ENCODE measurements around the gene PIK3R3.

Gene PIK3R3

DNA sequence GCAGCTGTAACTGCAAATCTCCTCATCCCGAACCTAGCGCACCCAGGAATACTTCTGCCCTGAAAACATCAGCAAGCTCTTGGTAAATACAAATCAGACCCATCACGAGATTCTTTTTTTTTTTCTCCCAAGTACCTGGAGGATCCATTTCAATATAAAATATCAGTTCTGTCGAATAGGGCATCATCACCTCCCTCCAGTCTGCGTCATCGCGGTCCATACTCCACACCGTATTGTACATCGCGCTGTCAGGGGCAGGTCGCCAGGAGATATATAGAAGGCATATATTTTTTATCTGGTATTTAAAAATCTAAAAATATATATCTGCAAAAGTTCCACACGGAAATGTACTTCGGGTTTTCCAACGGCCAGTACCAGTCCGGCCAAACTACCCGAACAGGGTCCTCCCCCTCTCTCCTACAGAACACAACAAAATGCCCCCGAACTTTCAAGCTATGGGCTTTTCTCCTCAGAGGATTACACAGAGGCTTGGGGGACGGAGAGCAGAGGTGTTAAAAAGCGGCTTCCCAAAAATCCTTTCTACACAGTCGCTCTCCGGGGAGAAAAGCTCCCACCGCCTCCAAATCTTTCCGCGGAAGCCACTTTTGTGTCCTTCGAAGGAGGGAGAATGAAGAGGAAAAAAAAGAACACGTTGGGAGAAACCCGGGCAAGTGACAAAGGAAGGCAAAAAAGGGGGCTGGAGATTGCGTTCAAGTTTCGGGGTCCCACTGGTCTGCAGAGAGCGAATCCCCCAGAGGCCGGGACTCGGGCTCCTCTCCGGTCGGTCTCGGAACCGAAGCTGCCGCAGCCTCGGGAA, 509 bp downstream of the PIK3R3 start:
- H3K36me3 ChIP-seq (ENCODE audit: control insufficient read depth, insufficient read depth, low read length) = no peaks in the 10 kb centered on the region
- no peak for DNase-seq (ENCODE audit: low read depth, low spot score)
- peaks cover 2% of the 10 kb centered on the region; the same call in 1 of the 2 replicates for H3K4me1 ChIP-seq (ENCODE audit: control insufficient read depth, insufficient read depth, low read length)
- no CpG with 5 or more reads among the region's 38 CpGs for WGBS (ENCODE audit: insufficient coverage, insufficient read length)
- H3K4me3 ChIP-seq (ENCODE audit: low read length) = peak overlapping the region; percentile 29; the same call in 1 of the 2 replicates
- no peaks in the 10 kb centered on the region for H3K9me3 ChIP-seq (ENCODE audit: control insufficient read depth, insufficient read depth, low read length)
- H3K27me3 ChIP-seq (ENCODE audit: control insufficient read depth, insufficient read depth, low read length) = no peaks in the 10 kb centered on the region
- no peak overlapping the region for H3K27ac ChIP-seq (ENCODE audit: low read length)

- Histone ChIP-seq H3K4me3 (ENCODE audit: low read length) (peak overlapping the region; percentile 19; the same call in 1 of the 2 replicates), H3K4me1 (ENCODE audit: control insufficient read depth, insufficient read depth, low read length) (peaks cover 2% of the 10 kb centered on the region; the same call in 1 of the 2 replicates), H3K27ac (ENCODE audit: low read length) (no peak overlapping the region), H3K9me3 (ENCODE audit: control insufficient read depth, insufficient read depth, low read length) (no peaks in the 10 kb centered on the region), H3K27me3 (ENCODE audit: control insufficient read depth, insufficient read depth, low read length) (no peaks in the 10 kb centered on the region), H3K36me3 (ENCODE audit: control insufficient read depth, insufficient read depth, low read length) (no peaks in the 10 kb centered on the region)
- no CpG with 5 or more reads among the region's 10 CpGs for WGBS (ENCODE audit: insufficient coverage, insufficient read length)
- no peak for DNase-seq (ENCODE audit: low read depth, low spot score)
These were observed 1.3 kb downstream of the PIK3R3 start for GRCh38 chr1:46131093-46131492.

DNA sequence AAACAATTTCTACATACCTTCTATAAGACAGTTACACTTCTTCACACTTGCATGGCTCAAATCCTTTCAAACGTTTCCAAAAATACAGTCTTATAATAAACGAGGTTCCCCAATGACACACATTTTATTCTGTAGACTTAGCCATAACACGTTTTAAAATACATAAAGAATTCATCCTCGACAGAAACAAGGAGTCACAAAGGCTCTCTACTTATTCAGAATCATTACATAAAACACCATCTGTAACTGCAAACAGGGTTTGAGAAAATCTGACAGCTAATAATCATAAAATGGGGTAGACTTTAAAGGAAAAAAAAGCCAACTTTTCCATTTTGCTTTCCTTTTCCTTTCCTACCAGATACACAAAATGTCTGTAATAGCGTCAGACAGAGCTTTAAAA, 1.8 kb downstream of the PIK3R3 start:
- H3K4me3 ChIP-seq (ENCODE audit: low read length) = no peak overlapping the region
- no peak overlapping the region for H3K27ac ChIP-seq (ENCODE audit: low read length)
- DNase-seq (ENCODE audit: low read depth, low spot score) = no peak
- no peaks in the 10 kb centered on the region for H3K27me3 ChIP-seq (ENCODE audit: control insufficient read depth, insufficient read depth, low read length)
- WGBS (ENCODE audit: insufficient coverage, insufficient read length) = no CpG with 5 or more reads among the region's 5 CpGs
- no peaks in the 10 kb centered on the region for H3K36me3 ChIP-seq (ENCODE audit: control insufficient read depth, insufficient read depth, low read length)
- H3K4me1 ChIP-seq (ENCODE audit: control insufficient read depth, insufficient read depth, low read length) = peaks cover 2% of the 10 kb centered on the region; the same call in 1 of the 2 replicates
- H3K9me3 ChIP-seq (ENCODE audit: control insufficient read depth, insufficient read depth, low read length) = no peaks in the 10 kb centered on the region

DNA sequence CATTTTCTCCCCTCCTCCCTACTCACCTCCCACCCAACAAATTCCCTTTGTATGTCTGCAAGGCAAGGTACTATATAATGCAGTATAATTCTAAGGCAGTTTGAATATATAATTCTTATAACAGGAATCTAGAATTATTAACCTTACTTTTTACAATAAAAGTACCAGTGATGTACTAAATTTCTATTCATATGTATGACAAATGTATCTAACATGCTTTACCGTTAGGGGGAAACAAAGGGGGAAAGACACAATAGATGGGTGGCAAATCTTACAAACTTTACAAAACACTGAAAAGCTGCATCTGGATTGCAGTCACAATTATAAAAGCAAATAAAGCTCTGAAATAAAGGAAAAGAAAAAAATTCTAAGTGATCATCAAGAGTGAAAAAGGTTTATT, 2.3 kb downstream of the PIK3R3 start:
- Histone ChIP-seq H3K4me3 (ENCODE audit: low read length) (no peak overlapping the region), H3K36me3 (ENCODE audit: control insufficient read depth, insufficient read depth, low read length) (no peaks in the 10 kb centered on the region), H3K4me1 (ENCODE audit: control insufficient read depth, insufficient read depth, low read length) (peaks cover 2% of the 10 kb centered on the region; the same call in 1 of the 2 replicates), H3K9me3 (ENCODE audit: control insufficient read depth, insufficient read depth, low read length) (no peaks in the 10 kb centered on the region), H3K27ac (ENCODE audit: low read length) (no peak overlapping the region), H3K27me3 (ENCODE audit: control insufficient read depth, insufficient read depth, low read length) (no peaks in the 10 kb centered on the region)
- no peak for DNase-seq (ENCODE audit: low read depth, low spot score)
- whole genome bisulfite sequencing (ENCODE audit: insufficient coverage, insufficient read length) = no CpG with 5 or more reads among the region's 1 CpG

DNA sequence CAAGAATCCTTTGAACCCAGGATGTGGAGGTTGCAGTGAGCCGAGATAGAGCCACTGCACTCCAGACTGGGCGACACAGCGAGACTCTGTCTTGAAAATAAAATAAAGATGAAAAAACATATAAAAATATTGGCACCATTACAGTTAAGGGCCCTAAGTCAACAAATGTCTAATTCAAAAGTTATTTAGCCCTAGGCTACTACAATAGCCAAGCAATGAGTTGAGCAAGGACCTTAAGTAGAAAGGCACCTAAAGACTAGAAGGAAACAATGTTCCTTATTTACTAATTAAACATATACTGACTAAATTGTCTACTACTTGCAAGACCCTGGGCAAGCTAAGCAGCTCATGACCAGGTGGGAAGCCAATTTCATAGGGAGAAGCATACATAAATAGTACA, 4.1 kb downstream of the PIK3R3 start:
- no peak overlapping the region for H3K4me3 ChIP-seq (ENCODE audit: low read length)
- WGBS (ENCODE audit: insufficient coverage, insufficient read length) = no CpG with 5 or more reads among the region's 3 CpGs

DNA sequence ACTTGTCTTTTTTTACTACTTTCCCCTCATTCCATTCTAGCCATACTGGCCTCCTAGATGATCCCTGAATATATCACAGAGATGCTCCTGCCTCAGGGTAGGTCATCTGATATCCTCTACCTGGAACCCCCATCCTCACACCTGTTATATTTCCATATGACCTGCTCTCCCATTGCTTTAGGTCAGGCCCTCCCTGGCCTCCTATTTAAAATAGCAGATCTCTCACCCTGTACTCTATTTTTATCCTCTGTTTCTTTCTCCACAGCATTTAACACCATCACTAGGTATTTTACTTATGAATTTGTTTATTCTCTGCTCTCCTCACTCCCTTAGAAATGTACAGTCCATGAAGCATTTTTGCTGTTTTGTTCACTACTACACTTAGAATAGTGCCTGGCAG, 13.6 kb downstream of the PIK3R3 start:
- no peak overlapping the region for H3K4me3 ChIP-seq (ENCODE audit: low read length)
- no peaks in the 10 kb centered on the region for H3K4me1 ChIP-seq (ENCODE audit: control insufficient read depth, insufficient read depth, low read length)
- H3K27ac ChIP-seq (ENCODE audit: low read length) = no peak overlapping the region
- H3K36me3 ChIP-seq (ENCODE audit: control insufficient read depth, insufficient read depth, low read length) = no peaks in the 10 kb centered on the region
- no peaks in the 10 kb centered on the region for H3K27me3 ChIP-seq (ENCODE audit: control insufficient read depth, insufficient read depth, low read length)
- DNase-seq (ENCODE audit: low read depth, low spot score) = no peak
- no peaks in the 10 kb centered on the region for H3K9me3 ChIP-seq (ENCODE audit: control insufficient read depth, insufficient read depth, low read length)

More for the DNA sequence above, 4.1 kb downstream of the PIK3R3 start:
- H3K36me3 ChIP-seq (ENCODE audit: control insufficient read depth, insufficient read depth, low read length) = no peaks in the 10 kb centered on the region
- no peaks in the 10 kb centered on the region for H3K4me1 ChIP-seq (ENCODE audit: control insufficient read depth, insufficient read depth, low read length)
- no peaks in the 10 kb centered on the region for H3K9me3 ChIP-seq (ENCODE audit: control insufficient read depth, insufficient read depth, low read length)
- H3K27ac ChIP-seq (ENCODE audit: low read length) = no peak overlapping the region
- DNase-seq (ENCODE audit: low read depth, low spot score) = no peak
- no peaks in the 10 kb centered on the region for H3K27me3 ChIP-seq (ENCODE audit: control insufficient read depth, insufficient read depth, low read length)

- no CpG with 5 or more reads among the region's 5 CpGs for WGBS (ENCODE audit: insufficient coverage, insufficient read length)
- no peak for DNase-seq (ENCODE audit: low read depth, low spot score)
- H3K4me1 ChIP-seq (ENCODE audit: control insufficient read depth, insufficient read depth, low read length) = no peaks in the 10 kb centered on the region
- no peaks in the 10 kb centered on the region for H3K27me3 ChIP-seq (ENCODE audit: control insufficient read depth, insufficient read depth, low read length)
- no peaks in the 10 kb centered on the region for H3K9me3 ChIP-seq (ENCODE audit: control insufficient read depth, insufficient read depth, low read length)
- H3K27ac ChIP-seq (ENCODE audit: low read length) = no peak overlapping the region
- H3K36me3 ChIP-seq (ENCODE audit: control insufficient read depth, insufficient read depth, low read length) = no peaks in the 10 kb centered on the region
- no peak overlapping the region for H3K4me3 ChIP-seq (ENCODE audit: low read length)
These were observed 14.5 kb downstream of the PIK3R3 start for GRCh38 chr1:46117810-46118494.

DNA sequence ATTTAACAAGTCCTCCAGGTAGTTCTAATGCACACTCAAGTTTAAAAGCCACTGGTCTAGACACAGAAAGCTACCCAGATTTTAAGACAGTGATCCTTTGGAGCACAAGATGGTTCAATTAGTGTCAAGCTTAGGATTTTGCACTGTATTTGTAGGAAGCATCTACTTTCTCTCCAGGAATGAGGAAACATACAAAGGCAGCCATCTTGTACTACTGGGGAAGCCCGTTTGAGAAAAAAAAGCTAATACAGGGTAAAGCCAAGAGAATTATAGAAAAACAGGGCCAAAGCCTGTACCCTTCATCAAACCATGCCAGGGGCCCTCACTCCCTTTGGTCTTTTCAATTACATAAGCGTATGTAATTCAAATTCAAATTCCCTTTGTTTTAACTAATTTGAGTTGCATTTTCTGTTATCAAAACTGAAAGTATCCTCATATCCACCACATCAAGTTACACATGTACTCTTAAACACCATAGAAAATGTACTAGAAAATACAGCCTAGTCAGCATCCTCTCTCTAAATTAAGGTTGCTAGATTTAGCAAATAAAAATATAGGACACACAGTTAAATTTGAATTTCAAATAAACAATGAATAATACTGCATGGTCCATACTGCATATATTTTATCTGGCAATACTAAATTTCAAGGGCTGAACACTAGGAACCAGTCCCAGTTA, 17.4 kb downstream of the PIK3R3 start:
- Histone ChIP-seq H3K4me1 (ENCODE audit: control insufficient read depth, insufficient read depth, low read length) (no peaks in the 10 kb centered on the region), H3K27ac (ENCODE audit: low read length) (no peak overlapping the region), H3K36me3 (ENCODE audit: control insufficient read depth, insufficient read depth, low read length) (no peaks in the 10 kb centered on the region), H3K27me3 (ENCODE audit: control insufficient read depth, insufficient read depth, low read length) (no peaks in the 10 kb centered on the region), H3K4me3 (ENCODE audit: low read length) (no peak overlapping the region), H3K9me3 (ENCODE audit: control insufficient read depth, insufficient read depth, low read length) (no peaks in the 10 kb centered on the region)
- WGBS (ENCODE audit: insufficient coverage, insufficient read length) = no CpG with 5 or more reads among the region's 2 CpGs
- no peak for DNase-seq (ENCODE audit: low read depth, low spot score)

GRCh38 chr1:46113948-46114347, 18.5 kb downstream of the PIK3R3 start:
- Histone ChIP-seq H3K4me1 (ENCODE audit: control insufficient read depth, insufficient read depth, low read length) (no peaks in the 10 kb centered on the region), H3K27me3 (ENCODE audit: control insufficient read depth, insufficient read depth, low read length) (no peaks in the 10 kb centered on the region), H3K36me3 (ENCODE audit: control insufficient read depth, insufficient read depth, low read length) (no peaks in the 10 kb centered on the region), H3K9me3 (ENCODE audit: control insufficient read depth, insufficient read depth, low read length) (no peaks in the 10 kb centered on the region), H3K27ac (ENCODE audit: low read length) (no peak overlapping the region), H3K4me3 (ENCODE audit: low read length) (no peak overlapping the region)
- no CpG with 5 or more reads among the region's 5 CpGs for WGBS (ENCODE audit: insufficient coverage, insufficient read length)
- DNase-seq (ENCODE audit: low read depth, low spot score) = no peak

- no peaks in the 10 kb centered on the region for H3K4me1 ChIP-seq (ENCODE audit: control insufficient read depth, insufficient read depth, low read length)
- no peaks in the 10 kb centered on the region for H3K9me3 ChIP-seq (ENCODE audit: control insufficient read depth, insufficient read depth, low read length)
- H3K36me3 ChIP-seq (ENCODE audit: control insufficient read depth, insufficient read depth, low read length) = no peaks in the 10 kb centered on the region
- H3K4me3 ChIP-seq (ENCODE audit: low read length) = no peak overlapping the region
- DNase-seq (ENCODE audit: low read depth, low spot score) = no peak
- no CpG with 5 or more reads among the region's 1 CpG for WGBS (ENCODE audit: insufficient coverage, insufficient read length)
- no peak overlapping the region for H3K27ac ChIP-seq (ENCODE audit: low read length)
- no peaks in the 10 kb centered on the region for H3K27me3 ChIP-seq (ENCODE audit: control insufficient read depth, insufficient read depth, low read length)
These were observed 20.3 kb downstream of the PIK3R3 start for GRCh38 chr1:46112108-46112507.

Data from iPS DF 6.9 (cell line).